ENCODE measurements around the gene CSHL1.
"Not testable (repeated sequence)": the region's sequence is repeated elsewhere in the genome, so short reads cannot be mapped to it uniquely, and the experiment has no call there.

Gene CSHL1

GRCh38 chr17:63919311-63919723 lies 8.3 kb upstream of the CSHL1 start:
- 0 out of 2 replicates have a peak overlapping the region, but pooled peaks have one; percentile 6 for H3K27ac ChIP-seq
- no peaks in the 10 kb centered on the region for H3K9me3 ChIP-seq
- H4K20me1 ChIP-seq = no peaks in the 10 kb centered on the region
- H3K27me3 ChIP-seq = no peaks in the 10 kb centered on the region
- no peaks in the 10 kb centered on the region for H3K36me3 ChIP-seq
- peaks cover 80% of the 10 kb centered on the region for H3K4me1 ChIP-seq
- peak overlapping the region; percentile 54 for H3K4me2 ChIP-seq
- H3K4me3 ChIP-seq = no peak overlapping the region
- no peak overlapping the region for H3K9ac ChIP-seq
- TF ChIP-seq Cebpa-rat (IDR thresholded peaks at IDR 0.05) = no peak

- peaks cover 80% of the 10 kb centered on the region for H3K4me1 ChIP-seq
- H3K36me3 ChIP-seq, H3K27me3 ChIP-seq, H3K4me3 ChIP-seq, H3K9me3 ChIP-seq, H3K9ac ChIP-seq, H4K20me1 ChIP-seq: not testable (repeated sequence)
- H3K4me2 ChIP-seq = peak within 1 kb of the TSS; percentile 54
- 0 out of 2 replicates have a peak within 1 kb of the TSS, but pooled peaks have one; percentile 13 for H3K27ac ChIP-seq
These were observed 7.8 kb upstream of the CSHL1 start, which contains the start of gene GH1 for GRCh38 chr17:63918789-63919305. TSS of gene GH1 (minus strand) at chr17:63918839. CDS start at chr17:63918776, 63 bp downstream.

DNA sequence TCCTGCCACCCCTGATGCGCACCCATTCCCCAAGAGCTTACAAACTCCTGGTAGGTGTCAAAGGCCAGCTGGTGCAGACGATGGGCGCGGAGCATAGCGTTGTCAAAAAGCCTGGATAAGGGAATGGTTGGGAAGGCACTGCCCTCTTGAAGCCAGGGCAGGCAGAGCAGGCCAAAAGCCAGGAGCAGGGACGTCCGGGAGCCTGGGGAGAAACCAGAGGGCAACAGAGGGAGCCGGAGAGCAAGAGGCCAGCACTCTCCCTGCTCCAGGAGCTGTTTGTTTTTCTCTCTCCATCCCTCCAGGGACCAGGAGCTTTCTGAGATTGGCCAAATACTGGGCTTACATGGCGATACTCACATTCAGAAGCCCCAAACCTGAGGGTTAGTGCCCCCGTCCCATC lies 7.2 kb upstream of the CSHL1 start:
- Histone ChIP-seq H3K9ac (no peak overlapping the region), H3K27ac (no peak overlapping the region), H3K36me3 (no peaks in the 10 kb centered on the region), H4K20me1 (no peaks in the 10 kb centered on the region), H3K4me3 (no peak overlapping the region), H3K4me1 (peaks cover 80% of the 10 kb centered on the region), H3K9me3 (no peaks in the 10 kb centered on the region), H3K4me2 (0 out of 2 replicates have a peak overlapping the region, but pooled peaks have one; percentile 8), H3K27me3 (no peaks in the 10 kb centered on the region)
- TF ChIP-seq Cebpa-rat (IDR thresholded peaks at IDR 0.05) = no peak

DNA sequence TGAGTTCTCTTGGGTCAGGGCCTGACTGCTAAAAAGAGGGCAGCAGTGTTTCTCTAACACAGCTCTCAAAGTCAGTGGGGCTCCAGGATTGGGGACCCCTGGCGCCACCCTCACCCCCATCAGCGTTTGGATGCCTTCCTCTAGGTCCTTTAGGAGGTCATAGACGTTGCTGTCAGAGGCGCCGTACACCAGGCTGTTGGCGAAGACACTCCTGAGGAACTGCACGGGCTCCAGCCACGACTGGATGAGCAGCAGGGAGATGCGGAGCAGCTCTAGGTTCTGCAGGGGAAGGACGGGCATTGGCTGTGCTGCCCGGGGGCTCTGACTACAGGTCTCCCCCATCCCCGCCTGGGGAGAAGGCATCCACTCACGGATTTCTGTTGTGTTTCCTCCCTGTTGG lies 6.6 kb upstream of the CSHL1 start:
- TF ChIP-seq Cebpa-rat (IDR thresholded peaks at IDR 0.05) = no peak
- Histone ChIP-seq H3K4me2 (no peak overlapping the region), H3K27ac (0 out of 2 replicates have a peak overlapping the region, but pooled peaks have one; percentile 13), H3K4me3 (no peak overlapping the region), H4K20me1 (no peaks in the 10 kb centered on the region), H3K27me3 (no peaks in the 10 kb centered on the region), H3K36me3 (no peaks in the 10 kb centered on the region), H3K4me1 (peaks cover 80% of the 10 kb centered on the region), H3K9ac (no peak overlapping the region), H3K9me3 (no peaks in the 10 kb centered on the region)

GRCh38 chr17:63917206-63917605 lies 6.1 kb upstream of the CSHL1 start:
- not testable (repeated sequence) for H3K27me3 ChIP-seq, H4K20me1 ChIP-seq, H3K4me2 ChIP-seq, H3K9ac ChIP-seq, H3K4me3 ChIP-seq, H3K27ac ChIP-seq, H3K9me3 ChIP-seq, H3K36me3 ChIP-seq
- H3K4me1 ChIP-seq = peaks cover 80% of the 10 kb centered on the region

- peak overlapping the region; percentile 81 for H3K4me2 ChIP-seq
- no peak overlapping the region for H3K9ac ChIP-seq
- no peak overlapping the region for H3K27ac ChIP-seq
- no peak overlapping the region for H3K4me3 ChIP-seq
- no peak for TF ChIP-seq Cebpa-rat (IDR thresholded peaks at IDR 0.05)
- H4K20me1 ChIP-seq = no peaks in the 10 kb centered on the region
- no peaks in the 10 kb centered on the region for H3K9me3 ChIP-seq
- peaks cover 80% of the 10 kb centered on the region for H3K4me1 ChIP-seq
- no peaks in the 10 kb centered on the region for H3K36me3 ChIP-seq
- no peaks in the 10 kb centered on the region for H3K27me3 ChIP-seq
These were observed 5.6 kb upstream of the CSHL1 start for GRCh38 chr17:63916566-63917185.

- not testable (repeated sequence) for H3K27me3 ChIP-seq, H3K36me3 ChIP-seq, H3K9me3 ChIP-seq, H3K4me3 ChIP-seq, H4K20me1 ChIP-seq
- H3K4me1 ChIP-seq = peaks cover 73% of the 10 kb centered on the region
- H3K27ac ChIP-seq = peak overlapping the region; percentile 49
- peak overlapping the region; percentile 41; the same call in 1 of the 2 replicates for H3K9ac ChIP-seq
- H3K4me2 ChIP-seq = peak overlapping the region; percentile 81
These were observed 4.7 kb upstream of the CSHL1 start for GRCh38 chr17:63915753-63916152.

DNA sequence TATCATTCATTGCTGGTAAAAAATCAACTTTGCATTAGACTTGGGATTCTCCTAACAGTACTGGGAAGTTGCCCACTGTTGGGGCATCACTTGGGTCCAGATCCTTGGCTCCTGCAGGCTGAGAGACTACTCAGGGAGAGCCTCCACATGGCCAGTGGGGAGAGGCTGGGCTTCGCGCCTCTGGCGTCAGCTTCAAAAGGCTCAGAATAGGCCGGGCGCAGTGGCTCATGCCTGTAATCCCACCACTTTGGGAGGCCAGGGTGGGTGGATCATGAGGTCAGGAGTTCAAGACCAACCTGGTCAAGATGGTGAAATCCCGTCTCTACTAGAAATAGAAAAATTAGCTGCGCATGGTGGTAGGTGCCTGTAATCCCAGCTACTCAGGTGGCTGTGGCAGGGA lies 3.4 kb upstream of the CSHL1 start:
- H3K4me1 ChIP-seq = peaks cover 60% of the 10 kb centered on the region
- TF ChIP-seq Cebpa-rat (IDR thresholded peaks at IDR 0.05) = no peak
- H3K9ac ChIP-seq = no peak overlapping the region
- H3K27ac ChIP-seq = no peak overlapping the region
- no peaks in the 10 kb centered on the region for H3K9me3 ChIP-seq
- H3K36me3 ChIP-seq = no peaks in the 10 kb centered on the region
- H4K20me1 ChIP-seq = no peaks in the 10 kb centered on the region
- H3K27me3 ChIP-seq = no peaks in the 10 kb centered on the region
- no peak overlapping the region for H3K4me2 ChIP-seq
- H3K4me3 ChIP-seq = no peak overlapping the region

DNA sequence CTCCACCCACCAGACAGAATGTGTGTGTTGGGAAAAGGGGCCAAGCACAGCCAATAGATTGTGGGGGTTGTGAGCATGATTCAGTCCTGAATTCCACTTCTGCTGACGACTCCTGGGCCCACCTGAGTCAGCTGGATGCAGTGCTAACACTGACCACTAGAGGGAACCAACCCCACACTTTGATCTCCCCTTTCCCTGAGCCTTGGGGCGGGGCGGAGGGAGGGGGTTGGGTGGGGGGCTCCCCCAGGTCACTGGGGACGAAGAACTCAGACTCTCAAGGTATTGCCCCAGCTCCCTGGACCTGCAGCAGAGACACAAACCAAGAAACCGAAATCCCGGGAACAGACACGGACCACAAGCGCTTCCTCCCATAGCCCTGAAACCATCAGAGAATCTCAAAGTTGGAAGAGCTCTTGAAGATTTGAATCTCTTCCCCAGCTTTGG lies 621 bp upstream of the CSHL1 start:
- Histone ChIP-seq H3K9me3 (no peaks in the 10 kb centered on the region), H3K4me3 (no peak overlapping the region), H4K20me1 (no peaks in the 10 kb centered on the region), H3K27me3 (no peaks in the 10 kb centered on the region), H3K9ac (no peak overlapping the region), H3K4me1 (peaks cover 46% of the 10 kb centered on the region), H3K36me3 (no peaks in the 10 kb centered on the region), H3K4me2 (no peak overlapping the region), H3K27ac (no peak overlapping the region)
- TF ChIP-seq Cebpa-rat (IDR thresholded peaks at IDR 0.05) = no peak

DNA sequence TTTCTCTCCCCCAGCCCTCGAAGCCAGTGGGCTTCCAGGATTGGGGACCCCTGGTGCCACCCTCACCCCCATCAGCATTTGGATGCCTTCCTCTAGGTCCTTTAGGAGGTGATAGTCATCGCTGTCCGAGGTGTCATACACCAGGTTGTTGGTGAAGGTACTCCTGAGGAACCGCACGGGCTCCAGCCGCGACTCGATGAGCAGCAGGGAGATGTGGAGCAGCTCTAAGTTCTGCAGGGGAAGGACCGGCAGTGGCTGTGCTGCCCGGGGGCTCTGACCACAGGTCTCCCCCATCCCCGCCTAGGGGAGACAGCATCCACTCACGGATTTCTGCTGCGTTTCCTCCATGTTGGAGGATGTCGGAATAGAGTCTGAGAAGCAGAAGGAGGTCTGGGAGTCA lies 962 bp downstream of the CSHL1 start:
- Histone ChIP-seq H3K4me3 (no peak overlapping the region), H4K20me1 (no peaks in the 10 kb centered on the region), H3K27me3 (no peaks in the 10 kb centered on the region), H3K4me2 (peak overlapping the region; percentile 37; the same call in 1 of the 2 replicates), H3K9ac (no peak overlapping the region), H3K27ac (no peak overlapping the region), H3K36me3 (no peaks in the 10 kb centered on the region), H3K9me3 (no peaks in the 10 kb centered on the region), H3K4me1 (peaks cover 31% of the 10 kb centered on the region)
- no peak for TF ChIP-seq Cebpa-rat (IDR thresholded peaks at IDR 0.05)

- H3K27ac ChIP-seq, H4K20me1 ChIP-seq, H3K36me3 ChIP-seq, H3K27me3 ChIP-seq, H3K9ac ChIP-seq, H3K9me3 ChIP-seq, H3K4me3 ChIP-seq: not testable (repeated sequence)
- Histone ChIP-seq H3K4me1 (peaks cover 28% of the 10 kb centered on the region), H3K4me2 (peak overlapping the region; percentile 37; the same call in 1 of the 2 replicates)
These were observed 1.5 kb downstream of the CSHL1 start for GRCh38 chr17:63909586-63909985.

GRCh38 chr17:63907161-63907778 lies 3.8 kb downstream of the CSHL1 start:
- not testable (repeated sequence) for H3K9ac ChIP-seq, H3K27me3 ChIP-seq, H3K27ac ChIP-seq, H3K36me3 ChIP-seq, H3K4me3 ChIP-seq, H4K20me1 ChIP-seq, H3K9me3 ChIP-seq, H3K4me1 ChIP-seq, H3K4me2 ChIP-seq

DNA sequence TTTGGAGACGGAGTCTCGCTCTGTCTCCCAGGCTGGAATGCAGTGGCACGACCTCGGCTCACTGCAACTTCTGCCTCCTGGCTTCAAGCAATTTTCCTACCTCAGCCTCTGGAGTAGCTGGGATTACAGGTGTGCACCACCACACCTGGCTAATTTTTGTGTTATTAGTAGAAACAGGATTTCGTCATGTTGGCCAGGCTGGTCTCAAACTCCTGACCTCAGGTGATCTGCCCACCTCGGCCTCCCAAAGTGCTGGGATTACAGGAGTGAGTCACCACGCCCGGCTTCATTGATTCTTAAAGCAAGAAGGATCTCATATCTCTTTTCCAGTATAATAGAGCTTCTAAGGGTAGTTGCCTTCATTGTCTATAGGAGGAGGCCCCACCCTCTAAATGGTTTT lies 6.3 kb downstream of the CSHL1 start:
- not testable (repeated sequence) for H3K4me1 ChIP-seq, H3K4me2 ChIP-seq, H3K9me3 ChIP-seq, H3K27ac ChIP-seq, H4K20me1 ChIP-seq, H3K36me3 ChIP-seq, H3K27me3 ChIP-seq, H3K9ac ChIP-seq, H3K4me3 ChIP-seq

DNA sequence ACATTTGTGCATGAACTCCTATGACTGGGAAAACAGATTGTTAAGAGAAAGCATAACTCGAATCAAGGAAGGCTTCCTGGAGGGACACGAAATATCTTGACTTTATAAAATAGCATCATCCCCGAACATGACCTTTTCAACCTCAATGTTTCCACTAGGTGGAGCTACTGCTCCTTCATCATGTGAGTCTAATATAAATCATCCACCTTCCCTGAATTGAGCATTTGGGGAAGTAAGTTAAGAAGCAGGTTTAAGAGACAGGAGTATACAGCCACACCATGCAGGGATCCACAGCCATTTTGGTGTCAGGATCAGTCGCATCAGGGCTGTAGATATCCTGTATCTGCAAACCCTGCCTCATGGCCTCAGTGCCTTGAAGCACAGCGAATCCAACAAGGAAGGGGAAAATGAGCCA lies 7.3 kb downstream of the CSHL1 start:
- H3K27me3 ChIP-seq, H3K4me3 ChIP-seq, H3K27ac ChIP-seq, H3K9ac ChIP-seq, H4K20me1 ChIP-seq, H3K4me1 ChIP-seq, H3K4me2 ChIP-seq, H3K9me3 ChIP-seq, H3K36me3 ChIP-seq: not testable (repeated sequence)

Data from BLaER1 (cell line).